Measurements from ENCODE around the gene THOC1.
A peak's percentile ranks its signal among the peaks of the same experiment; 100 is the strongest.
"Not testable (repeated sequence)": the region's sequence is repeated elsewhere in the genome, so short reads cannot be mapped to it uniquely, and the experiment has no call there.

THOC1 gene, protein sequence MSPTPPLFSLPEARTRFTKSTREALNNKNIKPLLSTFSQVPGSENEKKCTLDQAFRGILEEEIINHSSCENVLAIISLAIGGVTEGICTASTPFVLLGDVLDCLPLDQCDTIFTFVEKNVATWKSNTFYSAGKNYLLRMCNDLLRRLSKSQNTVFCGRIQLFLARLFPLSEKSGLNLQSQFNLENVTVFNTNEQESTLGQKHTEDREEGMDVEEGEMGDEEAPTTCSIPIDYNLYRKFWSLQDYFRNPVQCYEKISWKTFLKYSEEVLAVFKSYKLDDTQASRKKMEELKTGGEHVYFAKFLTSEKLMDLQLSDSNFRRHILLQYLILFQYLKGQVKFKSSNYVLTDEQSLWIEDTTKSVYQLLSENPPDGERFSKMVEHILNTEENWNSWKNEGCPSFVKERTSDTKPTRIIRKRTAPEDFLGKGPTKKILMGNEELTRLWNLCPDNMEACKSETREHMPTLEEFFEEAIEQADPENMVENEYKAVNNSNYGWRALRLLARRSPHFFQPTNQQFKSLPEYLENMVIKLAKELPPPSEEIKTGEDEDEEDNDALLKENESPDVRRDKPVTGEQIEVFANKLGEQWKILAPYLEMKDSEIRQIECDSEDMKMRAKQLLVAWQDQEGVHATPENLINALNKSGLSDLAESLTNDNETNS

DNA sequence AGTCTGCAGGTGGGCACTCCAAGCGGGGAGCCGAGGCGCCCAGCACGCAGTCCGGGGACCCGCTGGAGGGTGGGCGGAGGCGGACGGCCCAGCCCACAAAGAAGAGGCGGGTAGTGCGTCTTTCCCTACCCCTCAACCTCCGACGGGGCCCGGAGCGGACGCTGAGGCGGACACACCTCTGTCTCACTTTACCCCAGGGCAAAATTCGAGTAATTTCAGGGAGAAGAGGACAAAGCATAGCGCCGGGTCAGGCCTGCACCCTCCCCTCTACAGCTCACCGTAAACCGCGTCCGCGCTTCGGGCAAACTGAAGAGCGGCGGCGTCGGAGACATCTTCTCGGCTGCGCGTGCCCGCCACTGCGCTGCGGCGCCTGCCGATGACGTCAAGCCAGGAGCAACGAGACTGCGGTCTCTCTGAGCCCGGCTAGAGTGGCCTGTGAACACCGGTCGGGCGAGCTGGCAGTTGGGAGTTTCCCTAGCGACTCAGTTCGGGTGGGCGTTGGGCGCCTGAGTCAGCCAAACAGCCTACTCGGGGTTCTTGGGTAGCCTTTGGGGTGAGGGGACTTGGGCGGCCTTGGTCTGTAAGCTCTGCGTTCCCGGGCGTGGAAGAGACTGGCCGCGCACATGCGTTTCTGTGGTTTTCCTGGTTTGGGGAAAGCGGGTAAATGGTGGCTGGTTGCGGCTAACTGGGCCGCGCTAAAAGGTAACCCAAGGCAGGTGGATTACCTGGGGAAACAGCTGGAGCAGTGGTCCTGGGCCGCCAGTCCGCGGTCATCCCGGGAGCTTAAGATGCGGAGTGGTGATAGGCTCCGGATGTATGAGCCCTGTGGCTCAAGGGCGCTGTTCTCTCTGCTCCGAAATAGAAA lies at the start of gene THOC1:
Gene THOC1, minus strand, starts transcription at position 360 of the 865 bp plus-strand sequence. Its CDS starts 28 bp downstream, at position 332.
- Histone ChIP-seq H3K9ac (ENCODE audit: low read depth, low read length) (peak within 1 kb of the TSS; percentile 89), H3K4me1 (ENCODE audit: insufficient read depth, low read length) (peaks cover 18% of the 10 kb centered on the region), H3K9me3 (ENCODE audit: insufficient read depth, low read depth, low read length) (no peaks in the 10 kb centered on the region), H3K27ac (ENCODE audit: low read length) (peak within 1 kb of the TSS; percentile 62), H3K27me3 (ENCODE audit: insufficient read depth, low read length) (no peaks in the 10 kb centered on the region), H3K36me3 (ENCODE audit: insufficient read depth, low read depth, low read length) (peaks cover 32% of the 10 kb centered on the region), H3K4me3 (ENCODE audit: low read length) (peak within 1 kb of the TSS; percentile 79)

DNA sequence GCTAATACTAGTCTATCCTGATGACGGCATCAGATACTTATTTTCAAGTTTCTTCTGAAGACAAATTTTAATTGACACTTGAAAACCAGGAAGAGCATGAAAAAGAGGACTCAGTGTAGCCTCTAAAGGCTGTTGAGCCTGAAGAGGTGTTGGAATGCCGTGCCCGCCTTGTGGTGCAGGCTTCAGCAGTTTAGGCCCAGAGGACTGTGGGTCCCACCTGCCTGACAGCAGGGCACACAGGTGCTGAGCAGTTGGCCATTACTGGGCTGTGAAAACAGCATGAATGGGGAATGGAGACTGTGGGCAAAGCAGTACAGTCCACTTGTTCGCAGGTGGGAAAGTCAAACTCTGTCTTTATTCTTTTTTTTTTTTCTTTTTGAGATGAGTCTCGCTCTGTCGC lies 49.8 kb upstream of the THOC1 start:
- Histone ChIP-seq H3K4me1 (ENCODE audit: insufficient read depth, low read length) (no peaks in the 10 kb centered on the region; the same call in 1 of the 2 replicates), H3K9ac (ENCODE audit: low read depth, low read length) (no peak overlapping the region), H3K36me3 (ENCODE audit: insufficient read depth, low read depth, low read length) (no peaks in the 10 kb centered on the region), H3K27ac (ENCODE audit: low read length) (no peak overlapping the region), H3K4me3 (ENCODE audit: low read length) (no peak overlapping the region), H3K9me3 (ENCODE audit: insufficient read depth, low read depth, low read length) (no peaks in the 10 kb centered on the region), H3K27me3 (ENCODE audit: insufficient read depth, low read length) (no peaks in the 10 kb centered on the region)

DNA sequence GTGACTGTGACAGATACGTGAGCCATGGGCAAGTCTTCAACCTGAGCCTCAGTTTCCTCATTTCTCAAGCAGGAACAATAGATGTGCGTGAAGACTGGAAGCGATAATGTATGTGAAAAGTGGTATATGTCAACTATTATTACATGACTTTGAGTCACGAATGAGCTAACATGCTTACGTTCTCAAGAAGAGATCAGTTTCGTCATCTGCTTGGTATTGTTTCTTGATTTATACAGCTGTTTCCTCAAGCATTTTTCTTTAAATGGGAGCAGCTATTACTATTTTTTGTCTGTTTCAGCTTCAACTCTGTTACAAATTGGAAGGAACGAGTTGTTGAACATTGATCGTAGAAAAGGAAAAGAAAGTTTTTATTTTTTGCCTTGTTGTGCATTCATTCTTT lies 48.5 kb upstream of the THOC1 start:
- no peaks in the 10 kb centered on the region for H3K9me3 ChIP-seq (ENCODE audit: insufficient read depth, low read depth, low read length)
- no peak overlapping the region for H3K9ac ChIP-seq (ENCODE audit: low read depth, low read length)
- H3K36me3 ChIP-seq (ENCODE audit: insufficient read depth, low read depth, low read length): no peaks in the 10 kb centered on the region
- H3K4me3 ChIP-seq (ENCODE audit: low read length): no peak overlapping the region
- no peaks in the 10 kb centered on the region; the same call in 1 of the 2 replicates for H3K4me1 ChIP-seq (ENCODE audit: insufficient read depth, low read length)
- H3K27ac ChIP-seq (ENCODE audit: low read length): no peak overlapping the region
- H3K27me3 ChIP-seq (ENCODE audit: insufficient read depth, low read length): no peaks in the 10 kb centered on the region

- H3K9ac ChIP-seq (ENCODE audit: low read depth, low read length): no peak overlapping the region
- H3K4me1 ChIP-seq (ENCODE audit: insufficient read depth, low read length): no peaks in the 10 kb centered on the region; the same call in 1 of the 2 replicates
- no peaks in the 10 kb centered on the region for H3K36me3 ChIP-seq (ENCODE audit: insufficient read depth, low read depth, low read length)
- no peaks in the 10 kb centered on the region for H3K9me3 ChIP-seq (ENCODE audit: insufficient read depth, low read depth, low read length)
- H3K27me3 ChIP-seq (ENCODE audit: insufficient read depth, low read length): no peaks in the 10 kb centered on the region
- no peak overlapping the region for H3K27ac ChIP-seq (ENCODE audit: low read length)
- no peak overlapping the region for H3K4me3 ChIP-seq (ENCODE audit: low read length)
Measured at GRCh38 chr18:313931-314330, 46.1 kb upstream of the THOC1 start.

DNA sequence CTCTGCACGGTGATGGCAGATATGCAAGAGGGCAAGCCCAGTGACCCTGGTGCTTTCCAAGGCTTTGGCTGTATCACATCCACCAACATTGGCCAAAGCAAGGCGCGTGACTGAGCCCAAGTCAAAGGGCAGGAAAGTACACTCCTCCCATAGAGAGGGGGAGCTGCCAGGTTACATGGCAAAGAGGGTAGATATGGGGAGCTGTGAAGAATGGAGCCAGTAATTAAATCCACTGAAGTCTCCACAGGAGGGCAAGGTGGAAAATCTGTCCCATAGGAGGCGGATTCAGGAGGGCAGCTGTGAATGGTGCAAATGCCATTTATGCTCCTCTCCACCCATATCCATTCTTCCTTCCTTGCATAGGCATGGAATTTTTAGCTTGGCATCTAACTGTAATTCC lies 44.6 kb upstream of the THOC1 start:
- Histone ChIP-seq H3K4me3 (ENCODE audit: low read length) (no peak overlapping the region), H3K27me3 (ENCODE audit: insufficient read depth, low read length) (no peaks in the 10 kb centered on the region), H3K9ac (ENCODE audit: low read depth, low read length) (no peak overlapping the region), H3K27ac (ENCODE audit: low read length) (no peak overlapping the region), H3K36me3 (ENCODE audit: insufficient read depth, low read depth, low read length) (no peaks in the 10 kb centered on the region), H3K9me3 (ENCODE audit: insufficient read depth, low read depth, low read length) (no peaks in the 10 kb centered on the region), H3K4me1 (ENCODE audit: insufficient read depth, low read length) (no peaks in the 10 kb centered on the region; the same call in 1 of the 2 replicates)

GRCh38 chr18:310042-310441 lies 42.2 kb upstream of the THOC1 start:
- Histone ChIP-seq H3K4me1 (ENCODE audit: insufficient read depth, low read length) (peaks cover 13% of the 10 kb centered on the region; the same call in 1 of the 2 replicates), H3K9ac (ENCODE audit: low read depth, low read length) (no peak overlapping the region), H3K27me3 (ENCODE audit: insufficient read depth, low read length) (no peaks in the 10 kb centered on the region), H3K4me3 (ENCODE audit: low read length) (no peak overlapping the region), H3K36me3 (ENCODE audit: insufficient read depth, low read depth, low read length) (no peaks in the 10 kb centered on the region), H3K9me3 (ENCODE audit: insufficient read depth, low read depth, low read length) (no peaks in the 10 kb centered on the region), H3K27ac (ENCODE audit: low read length) (no peak overlapping the region)

DNA sequence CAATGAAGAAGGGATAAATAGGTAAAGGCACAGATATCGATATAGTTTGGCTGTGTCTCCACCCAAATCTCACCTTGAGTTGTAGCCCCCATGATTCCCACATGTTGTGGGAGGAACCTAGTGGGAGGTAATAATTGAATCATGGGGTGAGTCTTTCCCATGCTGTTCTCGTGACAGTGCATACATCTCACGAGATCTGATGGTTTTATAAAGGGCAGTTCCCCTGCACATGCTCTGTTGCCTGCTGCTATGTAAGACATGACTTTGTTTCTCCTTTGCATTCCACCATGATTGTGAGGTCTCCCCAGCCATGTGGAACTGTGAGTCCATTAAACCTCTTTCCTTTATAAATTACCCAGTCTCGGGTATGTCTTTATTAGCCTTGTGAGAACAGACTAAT lies 40.2 kb upstream of the THOC1 start:
- H3K27ac ChIP-seq (ENCODE audit: low read length); H3K36me3 ChIP-seq (ENCODE audit: insufficient read depth, low read depth, low read length); H3K9me3 ChIP-seq (ENCODE audit: insufficient read depth, low read depth, low read length); H3K4me3 ChIP-seq (ENCODE audit: low read length); H3K9ac ChIP-seq (ENCODE audit: low read depth, low read length); H3K27me3 ChIP-seq (ENCODE audit: insufficient read depth, low read length): not testable (repeated sequence)
- peaks cover 18% of the 10 kb centered on the region; the same call in 1 of the 2 replicates for H3K4me1 ChIP-seq (ENCODE audit: insufficient read depth, low read length)

DNA sequence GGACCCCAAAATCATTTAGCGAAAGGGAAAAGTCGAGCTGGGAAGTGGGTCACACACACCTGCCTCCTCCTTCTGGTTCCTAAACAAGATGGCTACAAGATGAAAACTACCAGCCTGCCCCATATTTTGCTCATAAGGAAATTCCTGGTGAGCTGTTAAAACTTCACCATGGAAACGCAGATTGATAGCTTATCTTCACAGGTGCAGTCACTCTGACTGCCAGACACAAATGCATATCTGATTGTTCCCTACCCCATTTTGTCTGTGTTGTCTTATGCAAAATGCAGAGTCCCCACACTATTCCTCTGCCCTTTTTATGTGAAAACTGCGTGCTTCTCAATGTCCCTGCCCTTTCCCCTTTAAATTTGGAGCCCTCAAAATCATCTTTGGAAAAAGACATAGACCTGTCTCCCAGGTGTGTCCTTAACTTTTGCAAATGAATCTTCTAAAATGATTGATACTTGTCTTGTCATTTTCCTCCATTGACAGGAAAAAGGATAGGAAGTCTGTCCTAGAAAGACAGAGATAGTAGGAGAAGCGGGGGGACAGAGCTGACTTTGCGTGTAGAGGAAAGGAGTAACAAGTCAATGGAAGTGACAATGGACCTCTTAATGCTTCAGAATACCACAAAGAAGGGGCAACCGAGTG lies 38.9 kb upstream of the THOC1 start:
- no peak overlapping the region for H3K9ac ChIP-seq (ENCODE audit: low read depth, low read length)
- no peaks in the 10 kb centered on the region for H3K9me3 ChIP-seq (ENCODE audit: insufficient read depth, low read depth, low read length)
- H3K36me3 ChIP-seq (ENCODE audit: insufficient read depth, low read depth, low read length): no peaks in the 10 kb centered on the region
- H3K4me1 ChIP-seq (ENCODE audit: insufficient read depth, low read length): peaks cover 18% of the 10 kb centered on the region; the same call in 1 of the 2 replicates
- H3K4me3 ChIP-seq (ENCODE audit: low read length): no peak overlapping the region
- H3K27ac ChIP-seq (ENCODE audit: low read length): no peak overlapping the region
- H3K27me3 ChIP-seq (ENCODE audit: insufficient read depth, low read length): no peaks in the 10 kb centered on the region

DNA sequence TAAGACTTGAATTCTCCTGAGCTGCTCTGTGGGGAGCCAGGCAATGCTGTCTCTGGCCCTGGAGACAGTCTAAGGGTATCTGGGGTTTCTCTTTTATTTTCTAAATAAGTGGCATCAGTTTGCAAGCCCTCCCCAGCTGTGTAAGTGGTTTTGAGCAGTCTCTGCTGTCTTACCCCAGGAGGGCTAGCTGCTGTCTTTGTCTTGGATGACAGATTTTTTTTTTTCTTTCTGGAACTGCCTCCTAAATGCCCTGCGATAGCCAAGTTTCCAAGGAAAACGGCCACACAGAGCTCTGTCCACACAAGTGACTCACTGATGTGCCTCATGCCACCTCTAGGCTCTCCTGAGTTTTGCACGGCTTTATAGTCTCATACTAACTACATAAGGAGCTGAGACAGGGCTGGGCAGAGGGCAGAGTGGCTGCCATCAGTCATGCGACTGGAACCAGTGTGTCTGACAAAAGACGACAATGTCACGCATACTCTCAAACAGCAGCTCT lies 37.2 kb upstream of the THOC1 start:
- no peak overlapping the region for H3K9ac ChIP-seq (ENCODE audit: low read depth, low read length)
- peaks cover 18% of the 10 kb centered on the region; the same call in 1 of the 2 replicates for H3K4me1 ChIP-seq (ENCODE audit: insufficient read depth, low read length)
- H3K9me3 ChIP-seq (ENCODE audit: insufficient read depth, low read depth, low read length): no peaks in the 10 kb centered on the region
- H3K27ac ChIP-seq (ENCODE audit: low read length): no peak overlapping the region
- no peak overlapping the region; the same call in 1 of the 2 replicates for H3K4me3 ChIP-seq (ENCODE audit: low read length)
- H3K36me3 ChIP-seq (ENCODE audit: insufficient read depth, low read depth, low read length): no peaks in the 10 kb centered on the region
- no peaks in the 10 kb centered on the region for H3K27me3 ChIP-seq (ENCODE audit: insufficient read depth, low read length)

DNA sequence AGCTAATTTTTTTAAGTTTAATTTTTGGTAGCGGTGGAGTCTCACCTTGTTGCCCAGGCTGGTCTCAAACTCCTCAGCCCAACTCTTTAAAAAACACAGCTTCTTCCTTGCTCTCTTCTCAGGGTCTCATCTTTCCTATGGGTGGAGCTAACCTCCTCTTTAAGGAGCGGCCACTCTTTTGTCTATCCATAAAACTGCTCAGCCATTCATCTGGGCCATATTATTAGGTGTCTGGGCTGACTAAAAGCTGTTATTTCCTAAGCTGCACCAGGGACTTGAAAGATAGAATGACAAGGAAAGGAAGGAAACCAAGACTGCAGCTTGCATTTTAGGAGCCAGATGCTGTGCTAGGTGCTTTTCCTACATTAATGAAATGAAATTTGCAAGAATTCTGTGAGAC lies 35.8 kb upstream of the THOC1 start:
- H3K9ac ChIP-seq (ENCODE audit: low read depth, low read length): no peak overlapping the region
- H3K4me1 ChIP-seq (ENCODE audit: insufficient read depth, low read length): peaks cover 18% of the 10 kb centered on the region; the same call in 1 of the 2 replicates
- H3K36me3 ChIP-seq (ENCODE audit: insufficient read depth, low read depth, low read length): no peaks in the 10 kb centered on the region
- no peak overlapping the region for H3K27ac ChIP-seq (ENCODE audit: low read length)
- no peaks in the 10 kb centered on the region for H3K9me3 ChIP-seq (ENCODE audit: insufficient read depth, low read depth, low read length)
- H3K27me3 ChIP-seq (ENCODE audit: insufficient read depth, low read length): no peaks in the 10 kb centered on the region
- no peak overlapping the region for H3K4me3 ChIP-seq (ENCODE audit: low read length)

DNA sequence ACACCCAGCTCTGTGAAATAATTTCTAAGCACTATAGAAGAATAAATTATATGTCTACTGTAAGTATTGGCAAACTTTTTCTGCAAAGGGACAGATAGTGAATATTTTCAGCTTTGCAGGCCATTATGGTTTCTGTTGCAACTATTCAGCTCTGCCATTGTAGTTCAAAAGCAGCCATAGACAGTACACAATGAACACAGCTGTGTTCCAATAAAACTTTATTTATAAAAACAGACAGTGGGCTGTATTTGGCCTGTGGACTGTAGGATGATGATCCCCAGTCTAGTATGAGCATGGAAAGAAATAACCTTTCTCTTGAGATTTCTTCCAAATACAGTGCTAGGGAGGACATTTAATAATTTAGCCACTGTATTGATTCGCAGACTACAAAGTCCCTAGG lies 35.2 kb upstream of the THOC1 start:
- Histone ChIP-seq H3K27me3 (ENCODE audit: insufficient read depth, low read length) (no peaks in the 10 kb centered on the region), H3K4me3 (ENCODE audit: low read length) (no peak overlapping the region), H3K4me1 (ENCODE audit: insufficient read depth, low read length) (peaks cover 18% of the 10 kb centered on the region; the same call in 1 of the 2 replicates), H3K9me3 (ENCODE audit: insufficient read depth, low read depth, low read length) (no peaks in the 10 kb centered on the region), H3K27ac (ENCODE audit: low read length) (no peak overlapping the region), H3K9ac (ENCODE audit: low read depth, low read length) (no peak overlapping the region), H3K36me3 (ENCODE audit: insufficient read depth, low read depth, low read length) (no peaks in the 10 kb centered on the region)
